ENCODE data around the gene LRWD1.
A peak's percentile ranks its signal among the peaks of the same experiment; 100 is the strongest.

LRWD1 gene

DNA sequence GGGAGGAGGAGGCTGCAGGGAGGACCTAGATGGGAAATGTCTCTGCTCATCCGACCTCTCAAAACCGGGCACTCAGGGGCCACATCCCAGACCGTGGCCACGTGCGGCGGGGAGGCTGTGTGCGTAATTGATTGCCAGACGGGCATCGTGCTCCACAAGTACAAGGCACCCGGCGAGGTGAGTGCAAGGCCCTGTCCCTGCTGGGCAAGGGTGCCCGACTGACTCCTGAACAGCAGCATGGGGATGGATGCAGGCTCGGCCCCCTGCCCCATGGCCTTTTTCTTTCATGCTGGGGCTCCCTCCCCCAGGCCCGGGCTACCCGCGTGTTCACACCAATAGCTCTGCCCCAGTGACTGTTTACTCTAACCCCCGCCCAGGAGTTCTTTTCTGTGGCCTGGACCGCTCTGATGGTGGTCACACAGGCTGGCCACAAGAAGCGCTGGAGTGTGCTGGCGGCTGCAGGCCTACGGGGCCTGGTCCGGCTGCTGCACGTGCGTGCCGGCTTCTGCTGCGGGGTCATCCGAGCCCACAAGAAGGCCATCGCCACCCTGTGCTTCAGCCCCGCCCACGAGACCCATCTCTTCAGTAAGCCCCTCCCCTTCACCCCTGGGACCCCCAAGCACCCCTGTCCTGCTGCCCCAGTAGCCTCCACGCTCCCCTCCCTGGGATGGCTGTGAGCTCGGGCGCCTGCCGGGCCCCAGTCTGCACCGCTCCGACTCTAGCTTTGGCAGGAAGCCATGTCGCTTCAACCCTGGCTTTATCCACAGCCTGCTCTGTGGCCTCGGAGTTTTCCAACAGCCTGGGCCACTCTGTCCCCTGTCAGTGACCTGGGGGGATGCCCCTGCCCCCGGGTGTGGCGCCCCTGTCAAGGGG, 3.9 kb downstream of the LRWD1 start:
- no peak for DNase-seq (ENCODE audit: low read depth)

GRCh38 chr7:102469351-102469971, 4.7 kb downstream of the LRWD1 start:
- H3K4me3 ChIP-seq (ENCODE audit: low read depth, low read length): no peak overlapping the region
- DNase-seq (ENCODE audit: low read depth): no peak
- no peak for TF ChIP-seq CTCF (IDR thresholded peaks at IDR 0.05; ENCODE audit: control insufficient read depth, extremely low read depth, insufficient read depth)

More for the DNA sequence above, 3.9 kb downstream of the LRWD1 start:
- TF ChIP-seq CTCF (IDR thresholded peaks at IDR 0.05; ENCODE audit: control insufficient read depth, extremely low read depth, insufficient read depth): no peak
- no peak overlapping the region for H3K4me3 ChIP-seq (ENCODE audit: low read depth, low read length)

DNA sequence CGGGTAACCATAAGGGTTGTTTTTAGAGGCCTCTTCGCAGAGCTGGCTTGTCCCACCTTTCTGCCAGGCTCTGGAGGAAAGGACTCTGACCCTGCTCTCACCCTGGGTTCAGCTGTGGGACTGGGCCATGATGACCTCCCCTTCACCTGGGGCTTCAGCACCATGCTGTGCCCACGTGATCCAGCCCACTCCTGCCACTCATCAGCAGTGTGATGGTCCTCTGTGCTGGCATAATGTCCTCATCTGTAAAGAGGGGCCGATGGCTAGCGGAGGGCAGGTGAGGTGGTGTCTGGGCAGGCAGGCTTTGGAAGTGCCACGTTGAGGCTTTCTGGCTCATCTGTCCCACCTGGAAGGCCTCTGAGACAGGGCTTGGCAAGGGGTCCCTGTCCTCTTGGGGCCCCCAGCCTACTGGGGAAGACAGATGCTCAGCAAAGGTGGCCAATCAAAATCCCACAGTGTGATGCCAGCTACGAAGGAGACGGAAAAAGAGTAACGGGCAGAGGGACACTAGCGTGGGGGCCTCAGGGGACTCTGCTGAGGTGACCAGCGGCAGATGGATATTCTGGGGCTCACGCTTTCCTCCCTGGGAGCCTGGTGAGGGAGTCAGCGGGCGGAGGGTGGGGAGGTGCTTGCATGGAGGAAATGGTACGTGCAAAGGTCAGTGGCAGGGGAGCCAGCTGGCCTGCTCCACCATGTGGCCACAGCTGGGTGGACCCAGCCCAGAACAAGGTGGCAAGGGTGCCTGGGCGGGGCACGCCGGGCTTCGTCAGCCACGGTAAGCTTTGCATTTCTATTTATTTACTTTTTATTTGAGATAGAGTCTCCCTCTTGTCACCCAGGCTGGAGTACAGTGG, 5.4 kb downstream of the LRWD1 start:
- no peak for DNase-seq (ENCODE audit: low read depth)
- H3K4me3 ChIP-seq (ENCODE audit: low read depth, low read length): no peak overlapping the region
- TF ChIP-seq CTCF (IDR thresholded peaks at IDR 0.05; ENCODE audit: control insufficient read depth, extremely low read depth, insufficient read depth): 0 out of 2 replicates have a peak, but pooled peaks have one; percentile 2

DNA sequence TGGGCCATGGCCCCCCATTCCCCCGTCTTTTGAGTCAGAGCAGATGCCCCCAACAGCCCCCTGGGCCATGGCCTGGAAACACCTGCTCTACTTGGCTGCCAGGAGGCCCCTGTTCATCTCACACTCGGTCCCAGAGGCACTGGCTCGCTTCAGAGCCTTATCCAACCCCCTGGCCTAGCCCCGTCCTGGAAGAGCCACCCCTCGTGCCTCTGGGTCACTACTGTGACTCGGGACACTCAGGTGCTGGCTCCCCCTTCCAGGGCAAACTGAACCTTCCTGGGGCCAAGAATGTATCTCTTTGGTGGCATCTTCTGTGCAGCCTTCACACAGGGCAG, 7.0 kb downstream of the LRWD1 start:
- DNase-seq (ENCODE audit: low read depth): no peak
- no peak for TF ChIP-seq CTCF (IDR thresholded peaks at IDR 0.05; ENCODE audit: control insufficient read depth, extremely low read depth, insufficient read depth)
- no peak overlapping the region for H3K4me3 ChIP-seq (ENCODE audit: low read depth, low read length)

- no peak for DNase-seq (ENCODE audit: low read depth)
- H3K4me3 ChIP-seq (ENCODE audit: low read depth, low read length): no peak overlapping the region
- TF ChIP-seq CTCF (IDR thresholded peaks at IDR 0.05; ENCODE audit: control insufficient read depth, extremely low read depth, insufficient read depth): no peak
Observed at GRCh38 chr7:102472126-102473041, 7.6 kb downstream of the LRWD1 start.

Measured in LNCaP clone FGC (cell line).